Activated T-helper 2 cell treated with anti-CD3 and anti-CD28 coated beads, Interferon-gamma antibody, Interleukin-2, Interleukin-4, amounts not matched to agents 10 μg/mL and 5 μg/mL and 100 μg/mL, durations not matched to agents 14 hours and 24 hours and 36 hours (primary cell): ENCODE data around the gene SP140L. TPM values are rescaled to one million over a fixed set of nuclear protein-coding genes. Genes with fewer than 3 reads are reported as not detected.

Source experiments
- DNase-seq: peaks from one replicate; pipeline ENCODE4 v3.0.0; 2021; ENCODE audit warnings: low spot score
- H3K27ac Mint-ChIP-seq: one replicate; pipeline ENCODE4 v1.8.0; 2021; ENCODE audit warnings: mixed read lengths
- H3K27me3 Mint-ChIP-seq: one replicate; pipeline ENCODE4 v1.8.0; 2021; ENCODE audit warnings: low read depth, mixed read lengths
- H3K36me3 Mint-ChIP-seq: one replicate; pipeline ENCODE4 v1.8.0; 2021; ENCODE audit warnings: low read depth, mixed read lengths
- H3K4me1 Mint-ChIP-seq: one replicate; pipeline ENCODE4 v1.8.0; 2021; ENCODE audit warnings: low read depth, mixed read lengths
- H3K4me3 Mint-ChIP-seq: one replicate; pipeline ENCODE4 v1.8.0; 2021; ENCODE audit warnings: low read depth, mild to moderate bottlenecking, moderate library complexity, mixed read lengths
- H3K9me3 Mint-ChIP-seq: one replicate; pipeline ENCODE4 v1.8.0; 2021; ENCODE audit warnings: mixed read lengths
- intact Hi-C: fragments of 100-400 bp; cut with micrococcal nuclease; formaldehyde crosslinking; loops from one replicate; pipeline ENCODE4 v1.15.1; 2023
- total RNA-seq: library from RNA; stranded (reverse); gene quantifications from 2 replicates; pipeline ENCODE4 v1.2.3, GENCODE V29; 2022

The SP140L gene
- total RNA-seq, 1 donor from 2014 or later = 59.1 TPM

DNA sequence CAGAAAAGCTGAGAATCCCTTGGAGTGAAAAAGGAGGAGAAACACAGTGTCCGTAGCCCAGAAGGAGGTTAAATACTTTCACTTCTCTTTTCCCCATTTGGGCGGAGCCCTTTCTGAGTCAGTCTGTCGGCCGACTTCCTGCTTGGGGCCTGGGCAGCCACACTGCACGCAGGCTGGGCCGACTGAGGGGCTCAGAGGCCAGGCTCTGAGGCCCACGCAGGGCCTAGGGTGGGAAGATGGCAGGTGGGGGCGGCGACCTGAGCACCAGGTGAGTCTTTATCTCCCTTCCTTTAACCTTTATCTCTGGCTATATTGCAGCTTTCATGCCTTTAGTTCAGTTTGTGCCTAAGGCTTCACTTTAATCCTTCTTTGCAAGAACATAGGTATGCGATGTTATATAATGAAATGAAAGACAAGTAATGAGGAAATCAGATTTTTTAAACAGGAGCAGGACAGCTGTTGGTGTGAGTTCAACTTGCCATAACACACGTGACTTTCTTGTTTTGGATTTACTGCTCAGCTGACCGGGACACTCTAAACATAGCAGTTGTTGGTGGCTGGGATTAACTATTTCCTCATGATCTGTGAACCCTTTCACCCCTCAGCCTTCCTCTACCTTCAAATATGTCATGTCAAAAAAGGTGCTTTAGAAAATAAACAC is 89.2 kb downstream of the SP140L start, which contains the start of gene SP100:
Gene SP100, plus strand, starts transcription at position 141 of the 661 bp plus-strand sequence. Its CDS starts 96 bp downstream, at position 237.
- Mint-ChIP-seq H3K36me3 (peaks cover 40% of the 10 kb centered on the region), H3K4me3 (peak within 1 kb of the TSS; percentile 95), H3K9me3 (no peaks in the 10 kb centered on the region), H3K4me1 (peaks cover 70% of the 10 kb centered on the region), H3K27ac (peak within 1 kb of the TSS; percentile 93), H3K27me3 (no peaks in the 10 kb centered on the region)
- intact Hi-C loops = loop anchor here (2.0 to 10.0 kb wide), 7 partner anchors 15 to 241 kb away; no protein-coding TSS in a partner anchor
- DNase-seq = peak; percentile 79

DNA sequence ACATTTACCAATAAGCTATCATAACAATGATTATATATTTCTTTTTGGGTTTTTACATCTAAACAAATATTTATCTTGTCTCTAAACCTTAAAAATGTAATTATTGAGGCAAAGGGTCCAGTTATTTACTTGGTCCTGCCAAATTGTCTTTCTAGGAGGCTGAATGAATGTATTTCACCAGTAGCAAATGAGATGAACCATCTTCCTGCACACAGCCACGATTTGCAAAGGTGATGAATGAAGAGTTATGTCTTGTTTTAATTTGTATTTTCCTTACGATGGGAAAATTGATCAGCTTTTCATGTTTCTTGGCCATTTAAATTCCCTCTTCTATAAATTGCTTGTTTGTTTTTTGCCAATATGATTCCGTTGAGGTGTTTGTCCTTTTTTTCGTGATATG is 90.4 kb downstream of the SP140L start:
- peaks cover 53% of the 10 kb centered on the region for H3K36me3 Mint-ChIP-seq
- H3K9me3 Mint-ChIP-seq = no peaks in the 10 kb centered on the region
- peaks cover 70% of the 10 kb centered on the region for H3K4me1 Mint-ChIP-seq
- H3K27me3 Mint-ChIP-seq = no peaks in the 10 kb centered on the region
- peak overlapping the region; percentile 80 for H3K27ac Mint-ChIP-seq
- intact Hi-C loops = loop anchor here (2.0 to 10.0 kb wide), 7 partner anchors 13 to 240 kb away; no protein-coding TSS in a partner anchor
- H3K4me3 Mint-ChIP-seq = peak overlapping the region; percentile 88
- DNase-seq = no peak

DNA sequence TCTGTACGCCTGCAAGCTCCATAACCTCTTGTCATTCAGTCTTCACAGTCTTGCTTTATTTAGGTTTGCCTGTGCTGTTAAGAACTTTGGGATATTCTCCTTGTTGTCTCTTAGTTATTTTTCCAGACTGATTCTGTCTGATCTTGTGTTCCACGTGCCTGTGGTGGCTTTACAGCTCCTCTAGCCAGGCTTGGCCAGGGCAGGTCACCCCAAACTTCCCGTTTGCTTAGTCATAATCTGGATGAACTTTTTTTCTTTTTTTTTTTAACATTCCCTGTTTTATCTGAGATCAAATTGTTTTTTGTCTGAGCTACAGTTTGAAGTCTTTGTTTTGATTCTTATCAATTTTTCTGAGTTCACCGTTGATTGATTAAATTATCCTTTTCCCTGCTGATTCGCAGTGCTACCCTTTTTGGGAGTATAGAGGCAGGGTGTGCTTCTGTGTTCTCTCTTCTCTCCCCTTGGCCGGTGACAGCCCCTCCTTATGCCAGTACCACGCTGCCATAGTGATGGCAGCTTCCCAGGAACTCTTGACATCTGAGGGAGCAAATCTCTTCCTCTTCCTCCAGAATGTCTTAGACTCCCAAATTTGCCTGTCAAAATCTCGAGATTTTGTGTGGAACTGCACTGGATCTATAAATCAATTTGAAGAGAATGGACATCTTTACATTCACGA is 91.5 kb downstream of the SP140L start:
- Mint-ChIP-seq H3K36me3 (peaks cover 60% of the 10 kb centered on the region), H3K27me3 (no peaks in the 10 kb centered on the region)
- no peak for DNase-seq

DNA sequence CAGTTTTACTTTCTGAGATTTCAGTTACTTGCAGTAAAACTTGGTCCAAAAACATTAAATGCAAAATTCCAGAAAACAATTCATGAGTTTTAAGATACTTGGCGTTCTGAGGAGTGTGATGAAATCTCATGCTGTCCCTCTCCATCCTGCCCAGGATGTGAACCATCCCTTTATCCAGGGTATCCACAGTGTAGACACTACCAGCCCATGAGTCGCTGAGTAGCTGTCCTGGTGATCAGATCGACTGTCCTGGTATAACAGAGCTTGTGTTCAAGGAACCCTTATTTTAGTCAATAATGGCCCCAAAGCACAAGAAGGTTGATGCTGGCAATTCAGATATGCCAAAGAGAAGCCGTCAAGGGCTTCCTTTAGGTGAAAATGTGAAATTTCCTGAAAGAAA is 92.2 kb downstream of the SP140L start:
- Mint-ChIP-seq H3K4me3 (peak overlapping the region; percentile 88), H3K9me3 (no peaks in the 10 kb centered on the region), H3K27me3 (no peaks in the 10 kb centered on the region), H3K27ac (no peak overlapping the region), H3K36me3 (peaks cover 67% of the 10 kb centered on the region), H3K4me1 (peaks cover 69% of the 10 kb centered on the region)
- intact Hi-C loops = loop anchor here (5.0 to 10.0 kb wide), 4 partner anchors 72 to 238 kb away; no protein-coding TSS in a partner anchor
- DNase-seq = no peak

More for the DNA sequence above, 91.5 kb downstream of the SP140L start:
- H3K4me1 Mint-ChIP-seq = peaks cover 68% of the 10 kb centered on the region
- intact Hi-C loops = loop anchor here (5.0 to 10.0 kb wide), 4 partner anchors 71 to 239 kb away; no protein-coding TSS in a partner anchor
- H3K4me3 Mint-ChIP-seq = peak overlapping the region; percentile 88
- H3K27ac Mint-ChIP-seq = peak overlapping the region; percentile 57
- no peaks in the 10 kb centered on the region for H3K9me3 Mint-ChIP-seq

DNA sequence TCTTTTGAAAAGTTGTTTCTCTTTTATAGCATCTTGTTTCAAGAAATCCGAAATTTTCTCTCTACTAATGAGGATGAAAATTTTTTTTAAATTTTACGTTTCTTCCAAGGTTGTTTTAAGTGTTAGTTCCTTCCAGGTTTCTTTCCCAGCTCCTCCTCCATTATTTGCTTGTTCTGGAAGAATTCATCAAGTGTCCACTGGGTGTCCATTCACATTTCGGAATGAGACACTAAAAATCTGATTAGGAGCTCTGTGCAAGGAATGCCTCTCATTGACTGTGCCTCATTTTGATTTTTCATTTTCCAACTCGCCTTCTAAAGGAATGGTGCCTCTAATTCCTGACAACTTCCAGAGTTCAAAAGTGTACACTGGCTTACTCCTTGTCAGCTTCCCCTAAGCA is 95.2 kb downstream of the SP140L start:
- DNase-seq = no peak
- Mint-ChIP-seq H3K36me3 (peaks cover 86% of the 10 kb centered on the region), H3K9me3 (no peaks in the 10 kb centered on the region), H3K4me1 (peaks cover 76% of the 10 kb centered on the region), H3K27me3 (no peaks in the 10 kb centered on the region), H3K27ac (no peak overlapping the region), H3K4me3 (no peak overlapping the region)
- intact Hi-C loops = no loop called here

DNA sequence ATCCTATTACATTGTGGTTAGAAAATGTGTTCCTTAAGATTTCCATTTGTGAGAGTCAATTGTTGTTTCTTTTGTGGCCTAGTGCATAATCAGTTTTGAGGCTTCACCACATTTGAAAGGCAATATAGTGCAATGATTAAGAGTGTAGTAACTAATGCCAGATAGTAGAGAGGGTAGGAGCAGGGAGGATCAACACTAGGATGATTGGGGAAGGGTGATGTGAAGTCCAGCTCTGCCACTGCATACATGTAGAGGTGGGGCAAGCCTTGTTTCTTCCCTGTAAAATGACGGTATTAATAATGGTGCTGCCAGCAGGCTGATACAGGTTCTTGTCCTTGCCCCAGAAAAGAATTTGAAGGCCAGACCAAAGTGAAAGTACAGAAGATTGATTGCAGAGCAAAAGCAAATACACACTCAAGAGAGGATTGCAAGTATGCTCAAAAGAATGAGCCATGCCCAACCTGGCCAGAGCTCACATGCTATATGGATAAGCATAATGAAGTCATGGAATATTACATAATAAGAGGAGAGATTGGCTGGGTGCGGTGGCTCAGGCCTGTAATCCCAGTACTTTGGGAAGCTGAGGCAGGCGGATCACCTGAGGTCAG is 97.0 kb downstream of the SP140L start:
- DNase-seq = no peak
- peaks cover 86% of the 10 kb centered on the region for H3K36me3 Mint-ChIP-seq
- peak overlapping the region; percentile 30 for H3K4me3 Mint-ChIP-seq
- intact Hi-C loops = no loop called here
- peaks cover 10% of the 10 kb centered on the region for H3K9me3 Mint-ChIP-seq
- peaks cover 68% of the 10 kb centered on the region for H3K4me1 Mint-ChIP-seq
- H3K27ac Mint-ChIP-seq = peak overlapping the region; percentile 57
- no peaks in the 10 kb centered on the region for H3K27me3 Mint-ChIP-seq

DNA sequence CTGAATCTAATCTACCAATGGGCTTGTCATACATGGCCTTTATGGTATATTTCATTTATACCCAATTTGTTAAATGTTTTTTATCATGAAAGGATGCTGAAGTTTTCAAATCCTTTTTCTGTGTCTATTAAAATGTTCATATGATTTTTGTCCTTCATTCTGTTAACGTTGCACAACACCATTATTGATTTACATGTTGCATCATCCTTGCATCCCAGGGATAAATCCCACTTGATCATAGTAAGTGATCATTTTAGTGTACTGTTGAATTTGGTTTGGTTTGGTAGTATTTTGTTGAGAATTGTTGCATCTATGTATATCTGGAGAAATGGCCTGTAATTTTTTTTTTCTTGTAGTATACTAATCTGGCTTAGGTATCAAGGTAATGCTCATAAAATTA is 98.4 kb downstream of the SP140L start:
- Mint-ChIP-seq H3K9me3 (peaks cover 23% of the 10 kb centered on the region), H3K36me3 (peaks cover 93% of the 10 kb centered on the region), H3K27me3 (no peaks in the 10 kb centered on the region), H3K4me1 (peaks cover 58% of the 10 kb centered on the region), H3K4me3 (no peak overlapping the region), H3K27ac (peak overlapping the region; percentile 17)
- intact Hi-C loops = no loop called here
- no peak for DNase-seq

DNA sequence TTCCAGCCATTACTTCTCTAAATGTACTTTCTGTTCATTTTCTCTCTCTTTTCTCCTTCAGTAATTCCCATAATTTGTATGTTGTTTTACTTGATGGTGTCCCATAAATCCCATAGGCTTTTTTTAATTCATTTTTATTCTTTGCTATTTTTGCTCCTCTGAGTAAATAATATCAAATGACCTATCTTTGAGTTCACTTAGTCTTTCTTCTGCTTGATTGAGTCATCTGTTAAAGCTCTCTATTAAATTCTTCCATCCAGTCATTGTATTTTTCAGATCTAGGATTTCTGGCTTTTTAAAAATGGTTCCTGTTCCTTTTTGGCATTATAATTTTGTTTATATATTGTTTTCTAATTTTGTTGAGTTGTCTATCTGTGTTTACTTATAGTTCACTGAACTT is 102.5 kb downstream of the SP140L start:
- Mint-ChIP-seq H3K4me1 (peaks cover 47% of the 10 kb centered on the region), H3K9me3 (peaks cover 35% of the 10 kb centered on the region), H3K27me3 (no peaks in the 10 kb centered on the region), H3K4me3 (no peak overlapping the region), H3K36me3 (peaks cover 92% of the 10 kb centered on the region), H3K27ac (peak overlapping the region; percentile 14)
- intact Hi-C loops = no loop called here
- DNase-seq = no peak

DNA sequence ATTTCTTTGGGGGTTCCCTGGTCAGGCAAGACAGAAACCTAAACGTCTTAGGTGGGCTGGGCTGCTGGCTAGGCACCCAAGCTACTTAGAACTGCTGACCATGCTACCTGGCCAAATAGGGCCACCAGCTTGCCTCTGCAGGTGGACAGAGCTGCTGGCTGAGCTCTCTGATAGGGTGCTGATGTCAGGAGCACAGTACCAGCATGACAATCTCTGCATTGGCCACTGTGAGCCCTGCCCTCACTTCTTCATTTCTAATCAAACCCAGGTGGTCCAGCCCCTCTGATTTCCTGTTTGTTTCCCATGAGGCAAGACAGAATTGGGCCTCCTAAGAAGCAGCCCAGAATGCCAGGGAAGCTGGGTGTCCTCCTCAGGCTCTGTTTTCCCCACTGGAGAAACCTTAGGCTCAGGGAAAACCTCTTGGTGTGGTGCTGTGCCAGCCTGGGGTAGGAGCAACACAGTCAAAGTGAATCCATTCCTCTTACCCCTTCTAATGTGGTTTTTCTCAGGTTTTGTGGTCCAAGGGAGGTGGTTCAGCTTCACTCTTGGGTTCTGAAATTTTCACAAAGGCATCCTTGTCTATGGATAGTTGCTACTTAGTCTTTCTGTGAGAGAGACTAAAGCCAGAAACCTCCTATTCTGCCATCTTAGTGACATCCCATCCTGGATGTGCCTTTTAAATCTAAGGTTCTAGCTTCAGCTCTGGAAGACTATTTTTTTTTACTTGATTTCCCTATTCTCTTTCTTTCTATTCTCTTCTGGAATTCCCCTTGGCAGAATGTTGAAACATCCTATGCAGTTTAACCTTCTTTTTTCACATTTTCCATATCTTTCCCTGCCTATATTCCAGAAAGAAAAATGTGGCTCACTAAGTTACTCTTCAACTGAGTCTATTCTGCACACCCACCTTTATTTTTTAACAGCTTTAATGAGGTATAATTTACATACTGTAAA is 104.2 kb downstream of the SP140L start:
- DNase-seq = no peak
- Mint-ChIP-seq H3K4me3 (no peak overlapping the region), H3K9me3 (peaks cover 51% of the 10 kb centered on the region), H3K4me1 (peaks cover 39% of the 10 kb centered on the region), H3K27ac (peak overlapping the region; percentile 38), H3K36me3 (peaks cover 92% of the 10 kb centered on the region), H3K27me3 (no peaks in the 10 kb centered on the region)
- intact Hi-C loops = loop anchor here (2.0 kb wide), 1 partner anchor 14 kb away; the partner anchor contains the start of gene SP100

DNA sequence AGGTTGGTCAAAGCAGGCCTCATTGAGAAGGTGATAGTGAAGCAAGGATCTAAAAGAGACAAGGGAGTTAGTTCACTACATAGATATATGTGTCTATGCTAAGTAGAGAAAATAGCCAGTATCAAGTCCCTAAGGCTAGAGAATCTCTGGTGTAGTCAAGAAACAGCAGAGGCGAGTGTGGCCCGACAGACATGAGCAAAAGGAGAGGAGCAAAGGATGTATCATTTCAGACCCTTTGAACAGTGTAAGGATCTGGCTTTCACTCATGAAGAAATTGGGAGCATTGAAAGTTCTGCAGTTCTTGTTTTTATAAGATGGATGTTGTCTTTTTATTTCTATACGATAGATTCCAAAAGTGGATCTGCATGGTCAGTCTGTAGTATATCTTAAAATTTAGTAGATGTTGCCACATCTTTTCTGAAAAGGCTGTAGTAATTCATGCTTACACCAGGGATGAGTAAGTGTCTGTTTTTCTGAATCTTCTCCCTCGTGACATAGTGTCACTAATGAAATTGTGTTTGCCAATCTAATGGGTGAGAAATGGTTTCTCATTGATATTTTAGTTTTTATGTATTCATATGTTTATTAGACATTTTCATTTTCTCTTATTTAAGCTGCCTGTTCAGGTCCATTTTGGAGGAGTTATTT is 107.8 kb downstream of the SP140L start:
- H3K27ac Mint-ChIP-seq = no peak overlapping the region
- peaks cover 39% of the 10 kb centered on the region for H3K4me1 Mint-ChIP-seq
- intact Hi-C loops = no loop called here
- H3K36me3 Mint-ChIP-seq = peaks cover 93% of the 10 kb centered on the region
- DNase-seq = no peak
- no peak overlapping the region for H3K4me3 Mint-ChIP-seq
- peaks cover 40% of the 10 kb centered on the region for H3K9me3 Mint-ChIP-seq
- no peaks in the 10 kb centered on the region for H3K27me3 Mint-ChIP-seq

DNA sequence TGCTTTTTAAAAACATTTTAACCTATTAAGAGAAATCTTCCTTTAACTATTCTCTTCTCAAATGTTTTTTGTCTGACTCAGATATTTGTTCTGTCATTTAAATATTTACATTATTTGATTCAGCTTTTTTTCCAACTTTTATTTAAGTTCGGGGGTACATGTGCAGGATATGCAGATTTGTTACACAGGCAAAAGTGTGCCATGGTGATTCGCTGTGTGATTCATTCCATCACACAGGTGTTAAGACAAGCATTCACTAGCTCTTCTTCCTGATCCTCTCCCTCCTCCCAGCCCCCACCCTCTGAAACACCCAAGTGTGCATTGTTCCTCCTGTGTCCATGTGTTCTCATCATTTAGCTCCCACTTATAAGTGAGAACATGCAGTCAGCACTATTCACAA is 108.4 kb downstream of the SP140L start:
- DNase-seq = no peak
- intact Hi-C loops = no loop called here
- H3K4me1 Mint-ChIP-seq = peaks cover 41% of the 10 kb centered on the region
- peaks cover 89% of the 10 kb centered on the region for H3K36me3 Mint-ChIP-seq
- H3K27ac Mint-ChIP-seq = no peak overlapping the region
- H3K9me3 Mint-ChIP-seq = peaks cover 35% of the 10 kb centered on the region
- no peak overlapping the region for H3K4me3 Mint-ChIP-seq
- H3K27me3 Mint-ChIP-seq = no peaks in the 10 kb centered on the region
